Measurements from ENCODE around the gene ADCY9.

- TF ChIP-seq CTCF (IDR thresholded peaks at IDR 0.05; ENCODE audit: insufficient read depth, low read depth, low read length) (no peak), EZH2 (IDR thresholded peaks at IDR 0.05; ENCODE audit: insufficient read depth, low read length) (no peak)
These were observed 43.5 kb upstream of the ADCY9 start for GRCh38 chr16:4159726-4160125.

Data from astrocyte (in vitro differentiated cells and primary cell).